ENCODE results near the gene GTF3C1.

- TF ChIP-seq, protein P1, sequence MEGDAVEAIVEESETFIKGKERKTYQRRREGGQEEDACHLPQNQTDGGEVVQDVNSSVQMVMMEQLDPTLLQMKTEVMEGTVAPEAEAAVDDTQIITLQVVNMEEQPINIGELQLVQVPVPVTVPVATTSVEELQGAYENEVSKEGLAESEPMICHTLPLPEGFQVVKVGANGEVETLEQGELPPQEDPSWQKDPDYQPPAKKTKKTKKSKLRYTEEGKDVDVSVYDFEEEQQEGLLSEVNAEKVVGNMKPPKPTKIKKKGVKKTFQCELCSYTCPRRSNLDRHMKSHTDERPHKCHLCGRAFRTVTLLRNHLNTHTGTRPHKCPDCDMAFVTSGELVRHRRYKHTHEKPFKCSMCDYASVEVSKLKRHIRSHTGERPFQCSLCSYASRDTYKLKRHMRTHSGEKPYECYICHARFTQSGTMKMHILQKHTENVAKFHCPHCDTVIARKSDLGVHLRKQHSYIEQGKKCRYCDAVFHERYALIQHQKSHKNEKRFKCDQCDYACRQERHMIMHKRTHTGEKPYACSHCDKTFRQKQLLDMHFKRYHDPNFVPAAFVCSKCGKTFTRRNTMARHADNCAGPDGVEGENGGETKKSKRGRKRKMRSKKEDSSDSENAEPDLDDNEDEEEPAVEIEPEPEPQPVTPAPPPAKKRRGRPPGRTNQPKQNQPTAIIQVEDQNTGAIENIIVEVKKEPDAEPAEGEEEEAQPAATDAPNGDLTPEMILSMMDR (IDR thresholded peaks at IDR 0.05): no peak
- no peak for TF ChIP-seq POLR2A (IDR thresholded peaks at IDR 0.05)
These were observed 38.3 kb upstream of the GTF3C1 start for GRCh38 chr16:27588057-27588456.
